Lower leg skin (tissue), 4 donors: Measurements from ENCODE around the gene DGAT2. TPM values are rescaled to one million over a fixed set of nuclear protein-coding genes. Genes with fewer than 3 reads are reported as not detected.

Experiments used
- DNase-seq, 2 donors: peaks; one replicate each; pipeline ENCODE4 v3.0.0-alpha.2; 2019; ENCODE audit warnings: low spot score in 2 of 2
- H3K4me3 ChIP-seq: fragments of 200-600 bp; sonication (generic); 2 replicates; pipeline ENCODE4 v1.5.1; 2017; ENCODE audit warnings: mild to moderate bottlenecking, low read depth; ENCODE audit not compliant: poor library complexity, severe bottlenecking
- CTCF ChIP-seq, 3 donors: fragments of 450-650 bp; IDR thresholded peaks; one replicate each; pipeline ENCODE4 v1.5.1; 2016; ENCODE audit warnings: antibody characterized with exemption in 3 of 3, mild to moderate bottlenecking in 3 of 3, moderate library complexity in 2 of 3
- POLR2A ChIP-seq, 2 donors: fragments of 450-650 bp; IDR thresholded peaks; one replicate each; pipeline ENCODE4 v1.6.1; 2016 to 2017; ENCODE audit warnings: antibody characterized with exemption in 2 of 2, mild to moderate bottlenecking in 1 of 2, moderate library complexity in 1 of 2
- WGBS, 2 donors: methylation state at CpG; one replicate each; pipeline ENCODE4 v1.1.5; 2018; 5-methylcytosine and 5-hydroxymethylcytosine counted together
- intact Hi-C: fragments of 100-400 bp; cut with DNase I; formaldehyde crosslinking; loops from one replicate; pipeline ENCODE4 v1.15.0; 2023; ENCODE audit warnings: low total_unique reads
- total RNA-seq, 4 donors: library from RNA; depleted of rRNA; stranded (reverse); fragments of >200 nt; gene quantifications; one replicate each; pipeline ENCODE4 v1.1.0, GENCODE V29; 2016

The DGAT2 gene
- total RNA-seq, 4 donors from 2014 or later = 160 to 545 (median 289) TPM

GRCh38 chr11:75834728-75835127 is 66.2 kb downstream of the DGAT2 start:
- TF ChIP-seq POLR2A (IDR thresholded peaks at IDR 0.05) (no peak), CTCF (IDR thresholded peaks at IDR 0.05) (no peak)
- intact Hi-C loops = no loop called here
- DNase-seq = no peak
- 88 to 90% methylated on average over 3 of the region's 3 CpGs for WGBS, 2 donors
- no peak overlapping the region for H3K4me3 ChIP-seq

- intact Hi-C loops = no loop called here
- no peak for DNase-seq
- WGBS, 2 donors = 62 to 81% methylated on average over 3 of the region's 3 CpGs
- TF ChIP-seq POLR2A (IDR thresholded peaks at IDR 0.05) (no peak), CTCF (IDR thresholded peaks at IDR 0.05) (no peak)
- no peak overlapping the region for H3K4me3 ChIP-seq
Measured at GRCh38 chr11:75836417-75836816, 67.8 kb downstream of the DGAT2 start.

GRCh38 chr11:75839851-75840250 is 71.3 kb downstream of the DGAT2 start:
- no peak overlapping the region for H3K4me3 ChIP-seq
- TF ChIP-seq CTCF (IDR thresholded peaks at IDR 0.05) = no peak
- no peak for TF ChIP-seq POLR2A (IDR thresholded peaks at IDR 0.05)
- no peak for DNase-seq
- intact Hi-C loops = no loop called here

- intact Hi-C loops = no loop called here
- no peak for DNase-seq
- TF ChIP-seq POLR2A (IDR thresholded peaks at IDR 0.05) = no peak
- TF ChIP-seq CTCF (IDR thresholded peaks at IDR 0.05) = no peak
- WGBS, 2 donors = 34 to 37% methylated on average over 1 of the region's 1 CpG
- no peak overlapping the region for H3K4me3 ChIP-seq
Measured at GRCh38 chr11:75840522-75840921, 71.9 kb downstream of the DGAT2 start.

- no peak for DNase-seq
- intact Hi-C loops = no loop called here
- no peak overlapping the region for H3K4me3 ChIP-seq
- TF ChIP-seq POLR2A (IDR thresholded peaks at IDR 0.05) (no peak), CTCF (IDR thresholded peaks at IDR 0.05) (no peak)
- WGBS, 2 donors = 91 to 93% methylated on average over 2 of the region's 2 CpGs
Measured at GRCh38 chr11:75841739-75842138, 73.2 kb downstream of the DGAT2 start.

- TF ChIP-seq CTCF (IDR thresholded peaks at IDR 0.05) = no peak
- no peak for TF ChIP-seq POLR2A (IDR thresholded peaks at IDR 0.05)
- H3K4me3 ChIP-seq = no peak overlapping the region
- intact Hi-C loops = no loop called here
- no peak for DNase-seq
Measured at GRCh38 chr11:75845324-75845723, 76.7 kb downstream of the DGAT2 start.
